LHCN-M2 (cell line): Measurements from ENCODE around the gene INTS12. TPM values are rescaled to one million over a fixed set of nuclear protein-coding genes. Genes with fewer than 3 reads are reported as not detected.
A peak's percentile ranks its signal among the peaks of the same experiment; 100 is the strongest.

Source experiments
- DNase-seq: peaks from one replicate; pipeline ENCODE4 v3.0.0-alpha.2; 2012; ENCODE audit warnings: low read depth
- total RNA-seq: library from RNA; depleted of rRNA; stranded (reverse); fragments of >200 nt; gene quantifications from 2 replicates; pipeline ENCODE4 v1.2.3, GENCODE V29; 2014

Gene INTS12
- total RNA-seq, 1 experiment from 2014 or later, result 23.9 TPM

DNA sequence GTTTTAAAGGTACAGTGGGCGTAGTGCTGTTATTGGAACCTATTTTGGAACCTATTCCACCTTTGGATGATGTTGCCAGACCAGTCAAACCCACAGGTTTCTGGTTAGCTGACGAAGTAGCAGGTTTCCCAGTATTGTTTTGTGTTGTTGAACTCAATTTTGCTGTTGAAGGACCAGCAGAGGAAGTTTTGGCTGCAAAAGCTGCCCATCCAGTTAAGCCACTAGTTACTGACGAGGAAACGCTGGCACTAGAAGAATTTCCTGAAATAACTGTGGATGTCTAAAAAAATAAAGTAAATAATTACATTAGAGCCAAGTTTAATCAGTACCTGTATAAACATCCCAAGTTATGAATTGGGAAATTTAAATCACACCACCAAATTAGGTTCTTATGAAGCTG, 25.5 kb downstream of the INTS12 start:
- no peak for DNase-seq

DNA sequence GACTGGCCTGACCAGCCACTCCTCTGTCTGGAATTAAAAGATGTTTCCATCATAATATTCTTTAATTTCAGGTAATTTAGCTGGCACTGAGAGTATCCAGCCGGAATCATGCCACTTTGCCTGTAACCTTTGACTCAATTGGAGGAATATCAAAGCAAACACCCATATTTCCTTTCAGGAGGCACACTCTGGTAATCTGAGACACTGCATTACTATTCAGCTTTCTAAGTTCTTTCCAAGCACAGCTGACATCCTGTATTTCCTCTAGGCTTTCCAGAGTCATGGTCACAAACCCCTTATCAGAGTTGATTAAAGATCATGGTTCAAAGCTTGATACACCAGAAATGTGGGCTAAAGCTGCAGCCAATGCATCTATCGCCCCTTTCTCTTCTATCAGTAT, 29.3 kb downstream of the INTS12 start:
- DNase-seq, result peak; percentile 60

DNA sequence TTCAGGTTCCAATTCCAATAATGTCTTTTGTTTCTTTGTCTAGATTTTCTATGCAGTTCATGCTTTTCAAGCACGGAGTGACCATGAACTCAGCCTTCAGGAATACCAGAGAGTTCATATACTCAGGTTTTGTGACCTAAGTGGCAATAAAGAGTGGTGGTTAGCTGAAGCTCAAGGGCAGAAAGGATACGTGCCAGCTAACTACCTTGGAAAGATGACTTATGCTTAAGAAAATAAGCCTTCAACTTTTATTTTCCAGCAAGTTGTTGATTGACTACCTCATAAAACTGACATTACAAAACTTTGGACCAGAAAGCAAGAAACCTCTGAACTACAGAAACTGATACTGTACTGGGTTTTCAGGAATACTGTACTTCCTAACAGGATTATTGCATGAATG, 30.8 kb downstream of the INTS12 start:
- no peak for DNase-seq

DNA sequence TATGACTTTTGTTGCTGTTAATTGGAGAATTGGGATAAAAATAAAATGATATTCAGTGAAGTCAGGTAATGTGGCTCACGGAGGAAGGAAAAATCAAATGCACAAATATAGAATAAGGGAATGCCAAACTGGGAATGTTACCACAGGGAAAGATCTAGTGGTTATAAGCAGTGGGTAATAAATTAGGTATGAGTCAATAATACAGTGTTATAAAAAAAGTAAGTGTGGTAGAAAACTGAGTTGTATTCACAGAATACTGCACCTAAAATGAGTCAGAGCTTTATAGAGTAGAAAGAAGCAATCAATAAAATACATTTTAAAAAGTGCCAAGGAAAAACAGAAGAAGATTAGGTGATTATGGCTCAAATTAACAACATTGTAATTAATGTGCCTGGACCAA, 34.5 kb downstream of the INTS12 start:
- no peak for DNase-seq

DNA sequence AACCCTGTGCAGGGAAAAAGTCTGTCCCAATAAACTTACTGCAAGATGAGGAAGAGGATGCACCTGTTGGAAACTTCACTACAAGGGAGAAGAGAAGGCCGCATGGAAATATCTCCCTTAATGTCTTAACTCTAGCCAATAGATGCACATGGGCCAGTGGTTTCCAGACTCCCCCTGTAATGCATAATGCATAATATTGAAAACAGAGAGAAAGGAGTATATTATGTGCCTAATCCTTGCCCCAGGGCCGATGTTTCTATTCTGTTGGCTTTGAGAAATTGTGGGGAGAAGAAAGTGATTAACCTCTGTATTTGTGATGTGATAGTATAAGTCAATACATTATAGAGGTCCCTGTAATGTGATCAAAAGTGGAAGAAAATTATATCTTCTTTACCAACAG, 37.2 kb downstream of the INTS12 start:
- no peak for DNase-seq

DNA sequence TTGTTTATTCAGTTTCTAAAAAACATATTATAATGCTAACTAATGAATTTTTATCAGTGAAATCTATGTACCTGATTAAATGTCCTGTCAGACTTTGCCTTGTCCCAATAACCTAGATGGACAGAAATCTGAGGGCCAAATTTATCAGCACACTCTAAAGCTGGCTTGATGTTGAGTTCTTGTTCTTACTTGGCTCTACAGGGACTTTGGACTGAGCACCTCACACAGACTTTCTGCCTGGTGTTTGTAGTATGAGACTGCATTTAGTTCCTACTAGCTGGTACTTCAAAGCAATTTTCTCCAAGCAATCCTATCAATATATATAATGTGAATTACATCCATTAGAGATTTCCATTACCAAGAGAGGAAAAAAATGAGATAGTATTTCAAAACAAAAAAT, 37.8 kb downstream of the INTS12 start:
- DNase-seq, result no peak

DNA sequence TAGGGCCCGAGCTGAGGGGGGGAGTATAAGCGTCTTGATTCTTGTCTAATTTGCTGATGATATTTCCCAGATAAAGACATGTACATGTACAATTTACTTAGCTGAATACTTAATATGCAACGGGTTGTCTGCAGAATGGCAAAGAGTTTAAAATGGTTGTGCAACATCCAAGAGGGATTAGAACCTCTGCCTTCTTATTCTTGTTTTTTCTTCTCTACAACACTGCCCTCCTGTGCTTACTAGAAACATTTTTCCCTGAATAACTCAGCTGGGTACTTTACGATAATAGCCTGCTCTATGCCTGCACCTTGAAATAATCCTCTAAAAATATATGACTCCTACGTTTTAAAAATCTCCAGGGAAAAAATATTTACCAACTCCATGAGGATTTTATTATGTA, 41.8 kb downstream of the INTS12 start:
- peak; percentile 59 for DNase-seq

DNA sequence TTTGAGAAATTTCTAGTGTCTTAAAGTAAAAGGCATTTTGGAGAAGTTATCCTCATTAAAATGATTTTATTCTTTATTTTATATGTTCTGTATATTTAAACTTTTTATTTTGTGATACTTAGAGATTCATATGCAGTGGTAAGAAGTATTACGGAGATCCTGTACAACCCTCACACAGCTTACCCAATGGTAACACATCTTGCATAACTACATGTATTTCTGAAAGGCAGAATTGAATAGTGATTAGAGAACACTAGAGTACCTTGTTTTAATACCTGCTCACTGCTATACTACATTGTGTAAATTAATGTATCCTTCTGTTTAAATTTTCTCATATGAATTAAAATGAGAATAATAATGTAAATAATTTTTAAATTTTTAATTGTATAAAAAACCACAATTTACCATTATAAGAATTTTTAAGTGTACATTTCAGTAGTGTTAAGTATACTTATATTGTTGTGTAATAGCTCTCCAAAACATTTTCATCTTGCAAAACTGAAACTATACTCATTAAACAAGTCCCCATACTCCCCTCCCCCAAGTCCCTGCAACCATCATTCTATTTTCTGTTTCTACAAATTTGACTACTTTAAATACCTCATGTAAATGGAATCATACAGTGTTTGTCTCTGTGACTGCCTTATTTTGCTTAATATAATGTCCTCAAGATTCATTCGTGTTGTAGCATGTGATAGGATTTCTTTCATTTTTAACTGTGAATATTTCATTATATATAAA, 45.4 kb downstream of the INTS12 start:
- no peak for DNase-seq

DNA sequence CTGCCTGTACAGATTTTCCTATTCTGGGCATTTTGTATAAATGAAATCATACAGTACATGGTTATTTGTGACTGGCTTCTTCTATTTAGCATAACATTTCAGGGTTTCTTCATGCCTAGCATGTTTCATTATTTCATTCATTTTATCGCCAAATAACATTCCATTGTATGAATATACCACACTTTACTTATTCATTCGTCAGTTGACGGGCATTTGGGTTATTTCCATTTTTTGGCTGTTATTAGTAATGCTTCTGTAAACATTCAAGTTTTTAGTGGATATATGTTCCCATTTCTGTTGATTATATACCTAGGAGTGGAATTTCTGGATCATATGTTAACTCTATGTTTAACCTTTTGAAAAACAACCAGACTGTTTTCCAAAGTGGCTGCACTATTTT, 47.5 kb downstream of the INTS12 start:
- DNase-seq, result no peak

DNA sequence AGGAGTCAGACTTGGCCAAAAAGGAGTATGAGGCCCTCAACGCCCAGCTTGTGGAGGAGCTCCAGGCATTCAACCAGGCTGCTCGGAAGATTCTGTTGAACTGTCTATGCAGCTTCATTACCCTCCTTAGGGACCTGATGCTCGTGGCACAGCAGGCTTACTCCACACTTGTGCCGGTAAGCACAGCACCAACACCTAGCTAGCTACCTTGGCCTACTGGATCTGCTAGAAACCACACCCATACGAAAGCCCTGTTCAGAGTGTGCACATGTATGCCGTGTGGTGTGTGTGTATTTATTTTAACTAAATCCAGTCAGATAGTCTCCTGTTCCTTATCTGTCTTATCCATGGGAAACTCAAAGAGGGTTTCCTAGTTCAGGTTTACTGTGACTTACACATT, 49.3 kb downstream of the INTS12 start:
- no peak for DNase-seq

DNA sequence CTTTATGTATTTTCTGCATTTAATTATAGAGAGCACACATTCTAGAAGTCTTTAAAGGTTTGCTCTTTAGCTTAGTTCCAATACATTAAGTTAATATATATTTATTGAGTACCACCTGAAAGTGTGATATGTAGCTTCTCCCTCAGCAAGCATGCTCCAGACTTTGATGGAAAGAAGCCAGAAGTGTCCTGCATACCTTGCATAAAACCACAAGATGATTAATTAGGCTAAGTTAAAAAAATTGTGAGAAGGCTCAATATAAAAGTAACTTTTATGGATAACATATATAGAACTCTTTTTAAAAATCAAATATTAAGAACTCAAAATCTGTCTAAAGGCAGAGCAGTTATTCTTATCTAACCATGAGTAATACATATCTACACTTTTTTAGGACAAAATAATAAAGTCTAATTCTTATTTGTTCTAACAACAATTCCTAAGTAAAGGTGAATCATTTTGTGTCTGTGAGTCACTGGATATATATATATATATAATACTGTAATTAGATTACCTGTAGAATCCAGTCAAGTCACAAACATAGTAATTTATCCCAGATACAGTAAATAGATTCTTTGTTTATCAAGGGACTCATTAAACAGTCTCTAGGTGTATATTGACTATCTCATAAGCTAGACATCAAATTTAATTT, 51.2 kb downstream of the INTS12 start:
- DNase-seq, result no peak

DNA sequence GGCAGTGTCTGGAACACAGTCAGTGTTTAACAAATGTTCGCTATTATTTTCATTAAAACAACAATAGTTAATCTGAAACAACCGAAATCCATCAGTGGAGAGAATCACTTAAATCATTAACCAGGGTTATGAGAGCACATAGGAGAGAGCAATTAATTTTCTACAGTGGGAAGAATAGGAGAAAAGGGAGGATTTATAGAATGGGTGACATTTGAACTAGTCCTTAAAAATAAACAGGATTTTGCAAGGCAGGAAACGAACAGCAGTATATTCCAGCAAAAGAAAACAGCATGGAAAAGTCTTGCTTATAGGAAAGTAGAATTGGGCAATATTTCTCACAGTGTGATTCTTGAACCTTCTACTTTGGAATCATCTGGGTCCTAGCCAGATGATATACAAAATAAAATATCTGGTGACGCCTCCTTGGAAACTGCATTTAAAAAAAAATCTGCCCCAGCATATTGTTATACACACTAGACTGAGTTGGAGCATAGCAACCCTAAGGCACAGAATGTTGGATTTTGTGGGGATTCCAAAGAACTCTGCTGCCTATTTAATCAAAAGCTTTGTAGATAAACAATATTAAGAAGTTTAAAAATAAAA, 56.1 kb downstream of the INTS12 start:
- DNase-seq, result no peak

DNA sequence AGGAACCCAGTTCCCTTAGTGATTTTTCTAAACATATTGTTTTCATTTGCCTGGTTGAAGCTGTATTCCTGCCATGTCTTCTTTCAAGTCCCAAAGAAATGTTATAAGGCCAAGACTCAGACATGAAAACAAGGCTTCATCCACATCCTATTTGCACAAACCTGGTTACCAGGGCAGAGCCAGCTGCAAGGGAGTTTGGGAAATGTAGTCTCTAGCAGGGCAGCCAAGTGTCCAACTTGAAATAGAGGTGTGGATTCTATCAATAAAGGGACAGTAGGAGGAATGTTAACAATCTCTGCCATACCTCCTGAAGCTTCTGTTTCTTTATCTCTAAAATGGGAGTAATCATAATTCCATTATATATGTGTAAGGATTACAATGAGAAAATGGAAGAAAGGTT, 56.6 kb downstream of the INTS12 start:
- DNase-seq, result no peak

DNA sequence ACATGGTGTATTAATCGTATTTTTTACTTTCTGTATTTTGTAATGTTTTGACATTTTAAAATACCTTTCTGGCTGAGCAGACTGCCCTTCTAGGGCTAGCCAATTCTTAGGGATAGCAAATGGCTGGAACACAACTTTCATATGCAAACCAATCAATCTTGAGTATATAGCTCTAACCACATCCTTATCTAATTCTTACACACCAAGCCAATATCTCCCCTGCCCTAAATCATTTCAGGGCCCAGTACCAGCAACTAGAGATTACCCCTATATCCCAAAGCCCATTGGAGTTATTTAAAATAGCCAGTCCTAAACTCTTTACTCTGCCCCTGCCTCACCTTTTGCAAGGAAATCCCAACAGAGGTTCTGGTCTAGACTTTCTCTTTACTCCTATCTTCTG, 58.3 kb downstream of the INTS12 start:
- no peak for DNase-seq

DNA sequence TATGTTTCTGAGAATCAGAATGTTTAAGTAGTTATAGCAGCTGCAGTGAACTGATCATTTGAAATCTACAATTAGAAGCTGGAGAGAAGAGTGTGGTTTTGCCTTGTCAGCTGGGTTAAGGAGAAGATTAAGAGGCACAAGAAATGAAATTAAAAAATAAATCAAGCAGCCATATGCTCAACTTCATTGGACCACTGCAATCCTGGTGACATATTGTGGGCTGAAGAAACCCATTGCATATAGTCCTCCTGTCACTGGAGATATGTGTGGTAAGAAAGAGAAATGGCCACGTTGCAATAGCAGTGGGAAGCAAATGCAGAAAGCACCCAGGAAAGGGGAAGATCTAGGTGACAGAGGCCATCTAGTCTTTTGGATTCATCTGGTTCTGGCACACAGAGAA, 63.0 kb downstream of the INTS12 start:
- DNase-seq, result no peak

DNA sequence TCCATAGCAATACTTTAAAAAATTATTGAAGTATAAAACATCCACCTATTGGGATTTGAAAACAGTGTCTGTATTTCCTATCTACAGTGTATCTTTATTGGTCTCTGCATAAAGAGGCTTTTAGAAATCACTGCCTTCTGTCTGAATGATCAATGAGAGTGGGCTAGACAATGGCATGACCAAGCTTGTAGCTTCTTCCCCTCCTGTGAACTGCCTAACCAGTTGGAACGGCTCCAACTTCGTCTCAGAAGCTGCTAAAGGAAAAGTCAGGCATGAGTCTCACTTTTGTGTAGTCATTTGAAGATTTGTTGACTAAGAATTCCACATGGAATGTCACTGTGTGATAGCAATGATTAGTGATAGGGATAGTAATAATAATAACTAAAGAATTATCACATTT, 64.2 kb downstream of the INTS12 start:
- DNase-seq, result no peak

DNA sequence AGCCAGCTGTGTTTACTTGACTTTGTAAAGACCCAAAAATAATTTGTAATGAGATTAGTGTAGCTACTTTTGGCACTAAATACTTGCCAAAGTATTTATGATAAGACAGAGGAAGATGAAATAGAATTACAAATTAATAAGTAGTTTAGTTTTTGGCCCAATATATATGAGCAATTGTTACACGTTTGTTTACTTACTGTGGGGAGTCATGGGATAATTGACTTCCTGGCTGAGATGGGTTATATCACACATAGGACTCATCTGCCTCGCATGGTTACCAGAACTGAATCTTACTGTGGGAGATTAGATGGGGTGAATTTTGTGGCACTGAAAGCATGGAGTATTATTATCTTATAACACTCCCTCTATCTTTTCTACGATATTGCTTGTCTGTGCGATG, 66.6 kb downstream of the INTS12 start:
- no peak for DNase-seq

DNA sequence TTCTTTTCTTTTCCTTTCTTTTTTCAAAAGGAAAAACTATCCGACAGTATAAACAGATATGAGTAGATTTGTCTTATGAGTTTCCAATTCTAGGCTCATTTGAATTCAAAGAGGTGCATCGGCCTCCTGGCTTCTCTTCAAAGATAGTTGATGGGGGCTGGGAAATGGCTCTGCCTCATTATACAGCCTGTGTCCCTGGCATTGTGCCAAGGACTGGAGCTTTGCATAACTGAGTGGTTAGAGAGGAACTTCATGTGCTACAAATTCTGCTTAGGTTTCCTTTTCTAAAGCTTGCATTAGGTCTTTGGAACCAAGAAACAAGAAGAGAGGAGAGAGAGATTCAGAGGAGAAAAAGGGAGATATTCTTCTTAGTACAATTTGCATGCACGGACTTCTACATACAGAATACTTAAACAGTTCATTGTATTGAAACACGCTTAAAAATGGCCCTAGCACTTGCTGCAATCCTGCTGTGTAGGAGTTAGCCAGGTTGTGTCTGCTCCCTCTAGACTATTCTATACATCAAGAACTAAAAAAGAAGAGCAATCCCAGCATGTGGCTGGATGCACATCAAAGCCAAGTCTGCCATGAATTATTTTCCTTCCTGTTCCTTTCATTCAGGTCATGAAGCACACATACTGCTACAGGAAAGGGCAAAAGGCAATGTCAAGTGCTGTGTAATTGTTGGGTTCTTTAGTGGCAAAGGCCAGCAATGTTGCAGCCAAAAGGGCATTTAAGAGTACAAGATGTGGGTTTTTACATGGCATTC, 70.9 kb downstream of the INTS12 start:
- DNase-seq, result peak; percentile 62

DNA sequence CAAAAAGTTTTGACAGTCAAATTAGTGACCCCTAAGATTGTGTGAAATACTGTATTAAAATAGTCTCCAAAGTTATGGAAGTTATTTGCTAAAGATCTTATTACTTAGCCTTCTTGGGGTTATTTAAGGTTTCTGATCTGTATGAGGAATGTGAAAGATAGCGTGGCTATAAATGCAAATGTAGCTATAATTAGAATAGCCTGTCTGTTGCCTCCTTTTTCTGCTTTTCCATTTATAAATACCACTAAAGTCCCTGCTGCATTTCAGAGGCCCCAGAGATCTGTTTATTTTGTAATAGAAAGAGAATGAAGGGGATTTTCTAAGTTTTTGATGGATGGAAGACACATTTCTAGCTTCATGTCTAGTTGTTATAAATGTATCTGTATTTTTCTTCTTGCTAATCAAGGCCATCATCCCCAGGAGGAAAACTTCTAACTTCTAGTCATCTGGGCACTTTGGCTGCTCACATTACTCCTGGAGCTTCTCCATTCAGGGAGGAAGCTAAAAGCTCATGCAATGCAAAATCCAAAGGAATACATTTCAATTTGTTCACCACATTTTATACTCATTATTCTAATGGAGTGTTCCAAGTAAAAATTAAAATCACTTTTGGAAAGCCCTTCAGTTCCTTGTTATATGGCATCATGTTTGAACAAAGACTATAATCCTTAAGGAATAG, 73.9 kb downstream of the INTS12 start:
- no peak for DNase-seq

DNA sequence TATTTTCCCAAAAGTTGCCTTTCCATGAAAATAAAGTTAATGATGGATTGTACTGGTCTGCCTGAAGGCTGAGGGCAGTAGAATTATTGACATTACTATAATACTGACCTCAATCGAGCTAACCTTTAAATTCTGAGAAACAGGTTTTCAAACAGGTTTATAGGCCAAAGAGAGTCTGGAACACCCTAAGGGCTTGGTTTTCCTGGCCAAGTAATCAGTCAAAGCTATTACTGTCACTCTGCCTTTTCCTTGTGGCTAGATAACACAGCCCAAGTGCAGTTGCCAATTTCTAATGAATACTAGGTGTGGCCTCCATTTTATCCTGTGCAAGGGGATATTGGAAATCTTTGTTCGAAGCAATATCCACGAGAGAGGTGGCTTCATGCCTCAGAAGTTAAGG, 75.2 kb downstream of the INTS12 start:
- DNase-seq, result no peak
